Keratinocyte (primary cell): Measurements from ENCODE around the gene ZEB2. TPM values are rescaled to one million over a fixed set of nuclear protein-coding genes. Genes with fewer than 3 reads are reported as not detected.

Source experiments
- DNase-seq: peaks from one replicate; pipeline ENCODE4 v3.0.0-alpha.2; 2011; ENCODE audit warnings: low read depth, missing footprints, low spot score
- FAIRE-seq: peaks from 2 replicates; lab custom pipeline; 2011; peaks lifted over from hg19 to GRCh38; lab: Jason Lieb, UNC
- H2AFZ ChIP-seq: 2 replicates; pipeline ENCODE4 v1.6.0; 2012; ENCODE audit warnings: low read length, control low read depth, inconsistent platforms; ENCODE audit not compliant: control insufficient read depth
- H3K27ac ChIP-seq: 2 replicates; pipeline ENCODE4 v1.5.1; 2011; ENCODE audit warnings: low read length; ENCODE audit not compliant: control insufficient read depth, insufficient read depth
- H3K27me3 ChIP-seq: 3 replicates; pipeline ENCODE4 v1.6.0; 2011; ENCODE audit warnings: low read length; ENCODE audit not compliant: control insufficient read depth, insufficient read depth; ENCODE audit errors: extremely low read depth
- H3K36me3 ChIP-seq, 2 experiments: 2 replicates in 1 of 2; 3 replicates in 1 of 2; pipeline ENCODE4 v1.5.1; 2011; ENCODE audit warnings: low read length in 2 of 2, mild to moderate bottlenecking in 1 of 2; ENCODE audit not compliant: control insufficient read depth in 2 of 2, insufficient read depth in 2 of 2; ENCODE audit errors: extremely low read depth in 1 of 2
- H3K4me1 ChIP-seq: 3 replicates; pipeline ENCODE4 v1.5.1; 2011; ENCODE audit warnings: low read length; ENCODE audit not compliant: control insufficient read depth, insufficient read depth; ENCODE audit errors: extremely low read depth
- H3K4me2 ChIP-seq: 3 replicates; pipeline ENCODE4 v1.6.0; 2011; ENCODE audit warnings: low read depth, low read length; ENCODE audit not compliant: control insufficient read depth, insufficient read depth; ENCODE audit errors: extremely low read depth
- H3K4me3 ChIP-seq, 3 experiments: fragments of 200-600 bp in 1 of 3; sonication (generic) in 1 of 3; 2 replicates in 2 of 3; 3 replicates in 1 of 3; pipeline ENCODE4 v1.5.1; 2011 to 2016; ENCODE audit warnings: low read length in 3 of 3, mild to moderate bottlenecking in 3 of 3, control low read depth in 2 of 3, inconsistent platforms in 1 of 3, low read depth in 1 of 3, mixed read lengths in 1 of 3, mixed run types in 1 of 3, moderate library complexity in 1 of 3; ENCODE audit not compliant: control insufficient read depth in 2 of 3, insufficient read depth in 2 of 3; ENCODE audit errors: extremely low read depth in 1 of 3
- H3K79me2 ChIP-seq: 2 replicates; pipeline ENCODE4 v1.6.0; 2012; ENCODE audit warnings: low read length; ENCODE audit not compliant: control insufficient read depth, insufficient read depth
- H3K9ac ChIP-seq: 3 replicates; pipeline ENCODE4 v1.6.0; 2011; ENCODE audit warnings: low read length; ENCODE audit not compliant: control insufficient read depth, insufficient read depth; ENCODE audit errors: extremely low read depth
- H3K9me1 ChIP-seq: 3 replicates; pipeline ENCODE4 v1.6.0; 2011; ENCODE audit warnings: low read length; ENCODE audit not compliant: control insufficient read depth, insufficient read depth; ENCODE audit errors: extremely low read depth
- H3K9me3 ChIP-seq: 2 replicates; pipeline ENCODE4 v1.5.1; 2012; ENCODE audit warnings: low read depth, low read length; ENCODE audit not compliant: control insufficient read depth
- H4K20me1 ChIP-seq: 3 replicates; pipeline ENCODE4 v1.6.0; 2011; ENCODE audit warnings: low read length; ENCODE audit not compliant: control insufficient read depth, insufficient read depth; ENCODE audit errors: extremely low read depth
- EZH2 ChIP-seq: IDR thresholded peaks from one replicate; pipeline ENCODE4 v1.6.1; 2012; ENCODE audit warnings: inconsistent platforms, mild to moderate bottlenecking, low read length, moderate library complexity
- dilution Hi-C: fragments of 300-500 bp; cut with MboI; formaldehyde crosslinking; loops from one replicate; pipeline ENCODE4 v1.7.0; 2020; ENCODE audit warnings: low sequenced_read_pairs; ENCODE audit not compliant: extremely low pct_ligation_motif_present
- polyA plus RNA-seq, 5 experiments: library from polyadenylated mRNA; depleted of rRNA in 3 of 5; stranded (reverse) in 3 of 5; stranded (forward) in 1 of 5; unstranded in 1 of 5; fragments of >200 nt; gene quantifications; 1 replicate in 1 of 5; 2 replicates in 3 of 5; 3 replicates in 1 of 5; pipeline versions ENCODE4 v1.2.1 to v1.2.3, GENCODE V29; 2011 to 2012; ENCODE audit warnings: missing spikeins in 2 of 5, low read depth in 1 of 5, low replicate concordance in 1 of 5
- TF ChIP-seq, protein P1 (sequence below), 3 experiments: IDR thresholded peaks in 1 of 3; conservative IDR thresholded peaks in 1 of 3; optimal IDR thresholded peaks in 1 of 3; 2 replicates in 2 of 3; 3 replicates in 1 of 3; pipeline versions ENCODE3 to v1.5.1; 2011; ENCODE audit warnings: low read length in 3 of 3, mild to moderate bottlenecking in 3 of 3, moderate library complexity in 2 of 3, control low read depth in 1 of 3, inconsistent platforms in 1 of 3; ENCODE audit not compliant: insufficient read depth in 2 of 3; ENCODE audit errors: extremely low read depth in 1 of 3

Gene ZEB2
- polyA plus RNA-seq, 1 donor (not counting 4 experiments of a cell fraction or from before 2014, with no cell fraction given) = 0.12 TPM

DNA sequence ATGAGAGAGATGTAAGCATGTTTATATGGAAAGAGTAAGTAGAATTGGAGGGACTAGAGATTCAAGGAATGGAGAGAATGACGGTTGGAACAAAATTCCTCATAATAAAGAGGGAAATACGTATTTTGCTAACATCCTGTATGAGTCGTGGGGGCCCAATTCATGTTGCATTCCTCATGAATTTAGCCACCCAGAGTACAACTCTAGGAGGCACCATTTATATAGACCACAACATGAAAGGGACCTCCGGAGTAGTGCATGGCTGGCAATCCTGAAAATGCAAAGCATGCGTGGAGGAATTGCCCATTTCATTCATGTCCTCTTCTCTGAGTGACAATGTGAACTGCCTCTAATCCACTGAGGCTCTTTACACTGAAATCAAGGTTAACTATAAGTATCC, 168.2 kb downstream of the ZEB2 start:
- Histone ChIP-seq H3K36me3 (no peaks in the 10 kb centered on the region), H3K79me2 (no peaks in the 10 kb centered on the region), H3K9me1 (no peaks in the 10 kb centered on the region), H3K4me1 (no peaks in the 10 kb centered on the region), H3K4me2 (no peak overlapping the region), H3K27ac (no peak overlapping the region), H3K9me3 (no peaks in the 10 kb centered on the region), H3K27me3 (no peaks in the 10 kb centered on the region), H4K20me1 (no peaks in the 10 kb centered on the region), H2AFZ (no peak overlapping the region), H3K4me3 (no peak overlapping the region), H3K9ac (no peak overlapping the region)
- FAIRE-seq (no peak), DNase-seq (no peak)
- dilution Hi-C loops = no loop called here
- TF ChIP-seq EZH2 = no peak

DNA sequence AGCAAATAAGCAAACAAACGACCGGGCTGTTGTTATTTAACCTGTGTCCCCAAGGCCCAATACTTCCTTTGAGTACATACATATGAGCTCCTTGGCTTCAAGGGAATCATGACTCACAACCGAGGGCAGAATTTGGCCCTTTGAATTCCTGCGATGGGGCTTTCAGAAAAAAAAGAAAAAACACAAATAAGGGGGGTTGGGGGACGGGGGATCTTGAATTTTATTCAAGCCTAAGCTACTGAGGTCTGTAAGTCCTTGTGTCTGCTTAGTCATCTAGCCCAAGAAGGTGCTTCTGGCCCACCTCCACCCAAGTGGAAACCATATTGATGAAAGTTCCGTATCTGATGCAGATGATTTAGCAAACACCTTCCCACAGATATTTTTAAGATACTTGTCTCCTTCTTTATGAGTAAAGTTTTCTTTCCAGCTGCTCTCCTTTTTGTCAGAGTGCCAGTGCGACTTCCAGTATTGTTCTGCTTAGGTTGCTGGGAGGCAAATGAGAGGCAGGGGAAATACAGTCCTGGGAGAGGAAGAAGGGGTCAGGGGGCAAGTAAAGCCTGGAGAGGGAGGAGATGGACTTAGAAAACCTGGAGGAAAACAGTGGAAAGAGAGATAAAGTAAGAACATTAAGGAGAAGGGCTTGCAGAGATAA, 169.6 kb downstream of the ZEB2 start:
- H2AFZ ChIP-seq = no peak overlapping the region
- no peak for DNase-seq
- no peaks in the 10 kb centered on the region for H3K79me2 ChIP-seq
- H4K20me1 ChIP-seq = no peaks in the 10 kb centered on the region
- no peak overlapping the region for H3K4me3 ChIP-seq
- dilution Hi-C loops = no loop called here
- no peak for FAIRE-seq
- no peak overlapping the region for H3K4me2 ChIP-seq
- H3K9me1 ChIP-seq = no peaks in the 10 kb centered on the region
- no peak overlapping the region for H3K27ac ChIP-seq
- H3K4me1 ChIP-seq = no peaks in the 10 kb centered on the region
- H3K36me3 ChIP-seq = no peaks in the 10 kb centered on the region
- TF ChIP-seq, protein P1, sequence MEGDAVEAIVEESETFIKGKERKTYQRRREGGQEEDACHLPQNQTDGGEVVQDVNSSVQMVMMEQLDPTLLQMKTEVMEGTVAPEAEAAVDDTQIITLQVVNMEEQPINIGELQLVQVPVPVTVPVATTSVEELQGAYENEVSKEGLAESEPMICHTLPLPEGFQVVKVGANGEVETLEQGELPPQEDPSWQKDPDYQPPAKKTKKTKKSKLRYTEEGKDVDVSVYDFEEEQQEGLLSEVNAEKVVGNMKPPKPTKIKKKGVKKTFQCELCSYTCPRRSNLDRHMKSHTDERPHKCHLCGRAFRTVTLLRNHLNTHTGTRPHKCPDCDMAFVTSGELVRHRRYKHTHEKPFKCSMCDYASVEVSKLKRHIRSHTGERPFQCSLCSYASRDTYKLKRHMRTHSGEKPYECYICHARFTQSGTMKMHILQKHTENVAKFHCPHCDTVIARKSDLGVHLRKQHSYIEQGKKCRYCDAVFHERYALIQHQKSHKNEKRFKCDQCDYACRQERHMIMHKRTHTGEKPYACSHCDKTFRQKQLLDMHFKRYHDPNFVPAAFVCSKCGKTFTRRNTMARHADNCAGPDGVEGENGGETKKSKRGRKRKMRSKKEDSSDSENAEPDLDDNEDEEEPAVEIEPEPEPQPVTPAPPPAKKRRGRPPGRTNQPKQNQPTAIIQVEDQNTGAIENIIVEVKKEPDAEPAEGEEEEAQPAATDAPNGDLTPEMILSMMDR (optimal IDR thresholded peaks at IDR 0.05 in 1 of 3, IDR thresholded peaks at IDR 0.05 in 1 of 3, conservative IDR thresholded peaks at IDR 0.05 in 1 of 3; ENCODE audit: extremely low read depth in 1 of 3, insufficient read depth in 2 of 3, low read length in 3 of 3) = no peak
- no peak for TF ChIP-seq EZH2
- H3K27me3 ChIP-seq = no peaks in the 10 kb centered on the region
- H3K9ac ChIP-seq = no peak overlapping the region
- H3K9me3 ChIP-seq = no peaks in the 10 kb centered on the region

DNA sequence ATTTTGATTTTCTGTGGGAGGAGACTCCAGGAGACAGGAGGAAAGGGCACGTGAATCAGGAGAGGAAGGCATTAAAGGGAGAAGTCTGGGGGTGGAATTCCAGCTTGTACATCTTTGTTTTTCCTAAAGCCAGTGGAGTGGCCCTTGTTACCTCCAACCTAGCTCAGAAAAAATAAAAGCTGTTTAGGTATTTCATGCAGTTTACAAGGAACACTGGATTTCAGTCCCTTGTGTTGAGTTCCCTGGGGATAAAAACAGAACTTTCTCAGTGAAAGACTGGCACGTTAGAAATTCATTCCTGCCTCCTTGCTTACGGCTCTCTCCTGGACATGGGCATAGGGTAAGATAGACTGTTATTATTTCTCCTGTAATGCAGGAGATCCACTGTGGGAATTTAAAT, 170.2 kb downstream of the ZEB2 start:
- no peaks in the 10 kb centered on the region for H3K79me2 ChIP-seq
- H3K9me3 ChIP-seq = no peaks in the 10 kb centered on the region
- TF ChIP-seq, protein P1 (optimal IDR thresholded peaks at IDR 0.05 in 1 of 3, IDR thresholded peaks at IDR 0.05 in 1 of 3, conservative IDR thresholded peaks at IDR 0.05 in 1 of 3; ENCODE audit: extremely low read depth in 1 of 3, insufficient read depth in 2 of 3, low read length in 3 of 3) = no peak
- TF ChIP-seq EZH2 = no peak
- H3K9ac ChIP-seq = no peak overlapping the region
- H3K4me2 ChIP-seq = no peak overlapping the region
- no peak overlapping the region for H3K4me3 ChIP-seq
- no peaks in the 10 kb centered on the region for H4K20me1 ChIP-seq
- no peak for FAIRE-seq
- no peak overlapping the region for H3K27ac ChIP-seq
- no peaks in the 10 kb centered on the region for H3K4me1 ChIP-seq
- dilution Hi-C loops = no loop called here
- H2AFZ ChIP-seq = no peak overlapping the region
- H3K36me3 ChIP-seq = no peaks in the 10 kb centered on the region
- no peaks in the 10 kb centered on the region for H3K27me3 ChIP-seq
- no peak for DNase-seq
- H3K9me1 ChIP-seq = no peaks in the 10 kb centered on the region
